HepG2 (cell line): Measurements from ENCODE around the gene FIS1. TPM values are rescaled to one million over a fixed set of nuclear protein-coding genes. Genes with fewer than 3 reads are reported as not detected.
A peak's percentile ranks its signal among the peaks of the same experiment; 100 is the strongest.

Source experiments
- BORCS8-MEF2B ChIP-seq: sonication (generic); formaldehyde crosslinking; IDR thresholded peaks from 2 replicates; pipeline ENCODE4 v1.8.0; 2022; ENCODE audit warnings: mild to moderate bottlenecking, missing genetic modification reagents
- BRF2 ChIP-seq: sonication (generic); formaldehyde crosslinking; IDR thresholded peaks from 2 replicates; pipeline ENCODE4 v1.8.1; 2022; ENCODE audit warnings: mild to moderate bottlenecking, missing genetic modification reagents
- CAMTA2 ChIP-seq: sonication (generic); formaldehyde crosslinking; IDR thresholded peaks from 2 replicates; pipeline ENCODE4 v1.4.0; 2020; ENCODE audit warnings: mild to moderate bottlenecking, missing genetic modification reagents, borderline replicate concordance
- ETS1 ChIP-seq: sonication (generic); formaldehyde crosslinking; IDR thresholded peaks from 2 replicates; pipeline ENCODE4 v1.4.0; 2020; ENCODE audit warnings: missing genetic modification reagents
- FOXK2 ChIP-seq: fragments of 450-650 bp; IDR thresholded peaks from 2 replicates; pipeline ENCODE4 v1.6.1; 2016
- KDM3A ChIP-seq: IDR thresholded peaks from 2 replicates; pipeline ENCODE4 v1.6.1; 2018; ENCODE audit warnings: low read depth, missing compliant biosample characterization
- NCOR1 ChIP-seq: fragments of 200-600 bp; sonication (generic); IDR thresholded peaks from 2 replicates; pipeline ENCODE4 v1.7.0; 2017; ENCODE audit warnings: antibody characterized with exemption, low read length, borderline replicate concordance
- RERE ChIP-seq: IDR thresholded peaks from 2 replicates; pipeline ENCODE4 v1.6.1; 2016; ENCODE audit warnings: low read depth, missing genetic modification reagents, missing compliant biosample characterization
- TRIM22 ChIP-seq: fragments of 450-650 bp; IDR thresholded peaks from 2 replicates; pipeline ENCODE4 v1.6.1; 2017
- ZBTB43 ChIP-seq: sonication (generic); formaldehyde crosslinking; conservative IDR thresholded peaks from 2 replicates; pipeline ENCODE4 v1.4.0; 2020; ENCODE audit warnings: missing genetic modification reagents
- ZBTB7A ChIP-seq: sonication (generic); formaldehyde crosslinking; IDR thresholded peaks from 2 replicates; pipeline ENCODE4 v1.8.0; 2022; ENCODE audit warnings: mild to moderate bottlenecking, missing genetic modification reagents
- ZNF24 ChIP-seq: fragments of 450-650 bp; IDR thresholded peaks from 2 replicates; pipeline ENCODE4 v1.6.1; 2017; ENCODE audit warnings: antibody characterized with exemption, mild to moderate bottlenecking
- ZNF431 ChIP-seq: sonication (generic); formaldehyde crosslinking; IDR thresholded peaks from 2 replicates; pipeline ENCODE4 v1.9.0; 2022; ENCODE audit warnings: missing genetic modification reagents, low read depth, mild to moderate bottlenecking, borderline replicate concordance
- ZNF460 ChIP-seq: sonication (generic); formaldehyde crosslinking; IDR thresholded peaks from 2 replicates; pipeline ENCODE4 v1.5.1; 2020; ENCODE audit warnings: missing genetic modification reagents, mild to moderate bottlenecking, borderline replicate concordance
- ZNF564 ChIP-seq: sonication (generic); formaldehyde crosslinking; IDR thresholded peaks from 2 replicates; pipeline ENCODE4 v1.8.1; 2023; ENCODE audit warnings: mild to moderate bottlenecking, missing genetic modification reagents
- ZNF775 ChIP-seq: sonication (generic); formaldehyde crosslinking; IDR thresholded peaks from 2 replicates; pipeline ENCODE4 v1.4.0; 2020; ENCODE audit warnings: missing genetic modification reagents, mild to moderate bottlenecking, moderate library complexity, borderline replicate concordance
- polyA plus RNA-seq, 8 experiments: library from polyadenylated mRNA; depleted of rRNA in 3 of 8; stranded (reverse) in 7 of 8; unstranded in 1 of 8; fragments of >200 nt; fragmentation: Illumina TruSeq in 4 of 8; extraction: Trizol in 4 of 8; gene quantifications; 2 replicates each; pipeline versions ENCODE4 v1.2.1 to v1.2.3, GENCODE V29; 2011 to 2016; ENCODE audit warnings: low read depth in 4 of 8, missing spikeins in 1 of 8, mixed read lengths in 1 of 8; ENCODE audit not compliant: insufficient read depth in 1 of 8
- total RNA-seq, 5 experiments: library from RNA; depleted of rRNA; stranded (reverse); fragments of >200 nt; fragmentation: Illumina TruSeq; extraction: Trizol; gene quantifications; 2 replicates each; pipeline ENCODE4 v1.2.3, GENCODE V29; 2016; ENCODE audit warnings: low read depth in 1 of 5

Gene FIS1
- total and polyA plus RNA-seq, 2 of the 13 experiments (the other 11 are each of a cell fraction or from before 2014, with no cell fraction given): 97.5 to 101 TPM

GRCh38 chr7:101244375-101245146, at the start of gene FIS1 (continued):
- TF ChIP-seq TRIM22 (no peak), NCOR1 (peak; percentile 15; the same call in 1 of the 2 replicates), ZNF460 (CRISPR knock-in tag) (no peak), KDM3A (CRISPR knock-in tag) (peak; percentile 84; the same call in 1 of the 2 replicates), ZNF24 (no peak), FOXK2 (peak; percentile 86), RERE (CRISPR knock-in tag) (no peak), ZBTB43 (0 out of 2 replicates have a peak, but pooled peaks have one; percentile 38), ZNF431 (CRISPR knock-in tag) (peak; percentile 59; the same call in 1 of the 2 replicates), ZBTB7A (CRISPR knock-in tag) (no peak), ZNF564 (CRISPR knock-in tag) (peak; percentile 40; the same call in 1 of the 2 replicates), BRF2 (CRISPR knock-in tag) (peak; percentile 49; the same call in 1 of the 2 replicates), CAMTA2 (CRISPR knock-in tag) (0 out of 2 replicates have a peak, but pooled peaks have one; percentile 69), ETS1 (CRISPR knock-in tag) (peak; percentile 72; the same call in 1 of the 2 replicates), ZNF775 (CRISPR knock-in tag) (no peak), BORCS8-MEF2B (CRISPR knock-in tag) (peak; percentile 89)
